Panc1 (cell line): ENCODE measurements around the gene NPTXR. TPM values are rescaled to one million over a fixed set of nuclear protein-coding genes. Genes with fewer than 3 reads are reported as not detected.

Source experiments
- ATAC-seq: fragments of 200-7000 bp; cut with Tn5 transposase; 2 replicates; pipeline ENCODE4 v1.9.1; 2020; ENCODE audit warnings: mild to moderate bottlenecking, moderate library complexity
- BruUV-seq: library from RNA; stranded (reverse); fragments of 400-500 nt; replicated peaks from 2 replicates; lab custom pipeline; 2021; lab: Mats Ljungman, UMichigan
- CTCF ChIA-PET: fragments of 300-600 bp; sonication (Branson Sonifier 250); formaldehyde crosslinking; loops from one replicate; lab custom pipeline; 2022; ENCODE audit warnings: antibody characterized with exemption; lab: Charles Lee
- POLR2A ChIA-PET: fragments of 300-600 bp; sonication (Branson Sonifier 250); formaldehyde crosslinking; loops from one replicate; lab custom pipeline; 2022; ENCODE audit warnings: antibody characterized with exemption; lab: Charles Lee
- DNase-seq: peaks from one replicate; pipeline ENCODE4 v3.0.0-alpha.2; 2010; ENCODE audit warnings: low read depth, low spot score
- H3K27ac ChIP-seq: 2 replicates; pipeline ENCODE4 v1.5.1; 2011; ENCODE audit warnings: mild to moderate bottlenecking, low read length, inconsistent platforms
- H3K27me3 ChIP-seq: fragments of 200-500 bp; sonication (Bioruptor generic); 2 replicates; pipeline ENCODE4 v1.6.0; 2014; ENCODE audit warnings: low read length, inconsistent platforms; ENCODE audit not compliant: control insufficient read depth, insufficient read depth
- H3K36me3 ChIP-seq: fragments of 200-500 bp; sonication (Bioruptor generic); 2 replicates; pipeline ENCODE4 v1.5.1; 2014; ENCODE audit warnings: inconsistent platforms, mild to moderate bottlenecking, low read length, moderate library complexity; ENCODE audit not compliant: control insufficient read depth, insufficient read depth
- H3K4me1 ChIP-seq: 2 replicates; pipeline ENCODE4 v1.5.1; 2011; ENCODE audit warnings: inconsistent platforms, mild to moderate bottlenecking, low read length, moderate library complexity; ENCODE audit not compliant: control insufficient read depth, insufficient read depth
- H3K4me3 ChIP-seq, 2 experiments: 2 replicates each; pipeline ENCODE4 v1.5.1; 2011 to 2012; ENCODE audit warnings: low read depth in 2 of 2, low read length in 2 of 2, mild to moderate bottlenecking in 2 of 2, inconsistent platforms in 1 of 2, moderate library complexity in 1 of 2
- H3K9me3 ChIP-seq: fragments of 200-500 bp; sonication (Bioruptor generic); 2 replicates; pipeline ENCODE4 v1.5.1; 2014; ENCODE audit warnings: low read depth, mild to moderate bottlenecking, inconsistent platforms, low read length, moderate library complexity; ENCODE audit not compliant: control insufficient read depth, insufficient read depth
- POLR2AphosphoS5 ChIP-seq: IDR thresholded peaks from 2 replicates; pipeline ENCODE4 v1.6.1; 2012; ENCODE audit warnings: mild to moderate bottlenecking, low read depth, low read length, moderate library complexity
- SIN3A ChIP-seq: IDR thresholded peaks from 2 replicates; pipeline ENCODE4 v1.6.1; 2012; ENCODE audit warnings: low read depth, mild to moderate bottlenecking, low read length, moderate library complexity, borderline replicate concordance; ENCODE audit not compliant: insufficient read depth
- TCF7L2 ChIP-seq: IDR thresholded peaks from 2 replicates; pipeline ENCODE4 v1.6.1; 2011; ENCODE audit warnings: mild to moderate bottlenecking, low read depth, low read length, inconsistent platforms
- in situ Hi-C: cut with HindIII; loops from 2 replicates; pipeline ENCODE4 v1.10.0; 2016; ENCODE audit warnings: low sequenced_read_pairs, low pct_unique_long_range_greater_than_20kb
- intact Hi-C: fragments of 100-400 bp; cut with micrococcal nuclease; formaldehyde crosslinking; loops from one replicate; pipeline ENCODE4 v1.10.0; 2022; ENCODE audit not compliant: unreplicated experiment
- total RNA-seq: library from RNA; stranded (reverse); gene quantifications from one replicate; pipeline ENCODE4 v1.2.1, GENCODE V29; 2021; ENCODE audit not compliant: unreplicated experiment
- TF ChIP-seq, protein P1 (sequence below), 2 experiments: IDR thresholded peaks; 2 replicates each; pipeline ENCODE4 v1.6.1; 2011 to 2012; ENCODE audit warnings: low read depth in 2 of 2, control low read depth in 1 of 2, low read length in 1 of 2, mild to moderate bottlenecking in 1 of 2, moderate library complexity in 1 of 2; ENCODE audit not compliant: insufficient read depth in 1 of 2
- TF ChIP-seq, protein P2 (sequence below): fragments of 450-650 bp; IDR thresholded peaks from 2 replicates; pipeline ENCODE4 v1.5.1; 2017; ENCODE audit warnings: mild to moderate bottlenecking

The NPTXR gene
- total RNA-seq, 1 experiment from 2014 or later: 32.6 TPM

DNA sequence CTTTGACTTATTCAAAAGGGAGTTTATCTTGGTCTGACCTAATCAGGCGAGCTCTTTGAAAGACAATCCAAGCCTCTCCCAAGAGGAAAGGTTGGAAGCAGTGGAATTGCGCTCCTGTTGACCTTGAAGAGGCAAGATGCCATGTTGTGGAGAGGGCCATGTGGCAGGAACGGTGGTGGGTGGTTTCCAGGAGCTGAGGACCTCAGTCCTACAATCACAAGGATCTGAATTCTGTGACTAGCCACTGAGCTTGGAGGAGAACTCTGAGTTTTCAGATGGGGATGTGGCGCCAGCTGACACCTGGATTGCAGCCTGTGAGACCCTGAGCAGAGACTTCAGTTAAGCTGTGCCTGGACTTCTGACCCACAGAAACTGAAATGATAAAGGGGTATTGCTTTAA, 34.2 kb upstream of the NPTXR start:
- BruUV-seq: no TSS peak
- TF ChIP-seq POLR2AphosphoS5: no peak
- TF ChIP-seq, protein P1, sequence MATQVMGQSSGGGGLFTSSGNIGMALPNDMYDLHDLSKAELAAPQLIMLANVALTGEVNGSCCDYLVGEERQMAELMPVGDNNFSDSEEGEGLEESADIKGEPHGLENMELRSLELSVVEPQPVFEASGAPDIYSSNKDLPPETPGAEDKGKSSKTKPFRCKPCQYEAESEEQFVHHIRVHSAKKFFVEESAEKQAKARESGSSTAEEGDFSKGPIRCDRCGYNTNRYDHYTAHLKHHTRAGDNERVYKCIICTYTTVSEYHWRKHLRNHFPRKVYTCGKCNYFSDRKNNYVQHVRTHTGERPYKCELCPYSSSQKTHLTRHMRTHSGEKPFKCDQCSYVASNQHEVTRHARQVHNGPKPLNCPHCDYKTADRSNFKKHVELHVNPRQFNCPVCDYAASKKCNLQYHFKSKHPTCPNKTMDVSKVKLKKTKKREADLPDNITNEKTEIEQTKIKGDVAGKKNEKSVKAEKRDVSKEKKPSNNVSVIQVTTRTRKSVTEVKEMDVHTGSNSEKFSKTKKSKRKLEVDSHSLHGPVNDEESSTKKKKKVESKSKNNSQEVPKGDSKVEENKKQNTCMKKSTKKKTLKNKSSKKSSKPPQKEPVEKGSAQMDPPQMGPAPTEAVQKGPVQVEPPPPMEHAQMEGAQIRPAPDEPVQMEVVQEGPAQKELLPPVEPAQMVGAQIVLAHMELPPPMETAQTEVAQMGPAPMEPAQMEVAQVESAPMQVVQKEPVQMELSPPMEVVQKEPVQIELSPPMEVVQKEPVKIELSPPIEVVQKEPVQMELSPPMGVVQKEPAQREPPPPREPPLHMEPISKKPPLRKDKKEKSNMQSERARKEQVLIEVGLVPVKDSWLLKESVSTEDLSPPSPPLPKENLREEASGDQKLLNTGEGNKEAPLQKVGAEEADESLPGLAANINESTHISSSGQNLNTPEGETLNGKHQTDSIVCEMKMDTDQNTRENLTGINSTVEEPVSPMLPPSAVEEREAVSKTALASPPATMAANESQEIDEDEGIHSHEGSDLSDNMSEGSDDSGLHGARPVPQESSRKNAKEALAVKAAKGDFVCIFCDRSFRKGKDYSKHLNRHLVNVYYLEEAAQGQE (IDR thresholded peaks at IDR 0.05; ENCODE audit: insufficient read depth in 1 of 2, low read depth in 2 of 2, low read length in 1 of 2): no peak
- TF ChIP-seq SIN3A: no peak
- TF ChIP-seq, protein P2, sequence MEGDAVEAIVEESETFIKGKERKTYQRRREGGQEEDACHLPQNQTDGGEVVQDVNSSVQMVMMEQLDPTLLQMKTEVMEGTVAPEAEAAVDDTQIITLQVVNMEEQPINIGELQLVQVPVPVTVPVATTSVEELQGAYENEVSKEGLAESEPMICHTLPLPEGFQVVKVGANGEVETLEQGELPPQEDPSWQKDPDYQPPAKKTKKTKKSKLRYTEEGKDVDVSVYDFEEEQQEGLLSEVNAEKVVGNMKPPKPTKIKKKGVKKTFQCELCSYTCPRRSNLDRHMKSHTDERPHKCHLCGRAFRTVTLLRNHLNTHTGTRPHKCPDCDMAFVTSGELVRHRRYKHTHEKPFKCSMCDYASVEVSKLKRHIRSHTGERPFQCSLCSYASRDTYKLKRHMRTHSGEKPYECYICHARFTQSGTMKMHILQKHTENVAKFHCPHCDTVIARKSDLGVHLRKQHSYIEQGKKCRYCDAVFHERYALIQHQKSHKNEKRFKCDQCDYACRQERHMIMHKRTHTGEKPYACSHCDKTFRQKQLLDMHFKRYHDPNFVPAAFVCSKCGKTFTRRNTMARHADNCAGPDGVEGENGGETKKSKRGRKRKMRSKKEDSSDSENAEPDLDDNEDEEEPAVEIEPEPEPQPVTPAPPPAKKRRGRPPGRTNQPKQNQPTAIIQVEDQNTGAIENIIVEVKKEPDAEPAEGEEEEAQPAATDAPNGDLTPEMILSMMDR: no peak
- no peak for TF ChIP-seq TCF7L2
- peaks cover 4% of the 10 kb centered on the region; the same call in 1 of the 2 replicates for H3K4me1 ChIP-seq
- no peak for DNase-seq
- in situ Hi-C loops: no loop called here
- ChIA-PET CTCF (interaction anchor here (0.8 kb wide), 1 partner anchor 125 kb away, joined by 5 read pairs; no protein-coding TSS in a partner anchor), POLR2A (no interaction called here)
- no peak overlapping the region for H3K4me3 ChIP-seq
- H3K36me3 ChIP-seq: no peaks in the 10 kb centered on the region
- no peak overlapping the region for H3K27ac ChIP-seq
- no peaks in the 10 kb centered on the region for H3K27me3 ChIP-seq
- H3K9me3 ChIP-seq: no peaks in the 10 kb centered on the region
- intact Hi-C loops: loop anchor here (10.0 kb wide), 1 partner anchor 47 kb away; no protein-coding TSS in a partner anchor
- no peak for ATAC-seq

DNA sequence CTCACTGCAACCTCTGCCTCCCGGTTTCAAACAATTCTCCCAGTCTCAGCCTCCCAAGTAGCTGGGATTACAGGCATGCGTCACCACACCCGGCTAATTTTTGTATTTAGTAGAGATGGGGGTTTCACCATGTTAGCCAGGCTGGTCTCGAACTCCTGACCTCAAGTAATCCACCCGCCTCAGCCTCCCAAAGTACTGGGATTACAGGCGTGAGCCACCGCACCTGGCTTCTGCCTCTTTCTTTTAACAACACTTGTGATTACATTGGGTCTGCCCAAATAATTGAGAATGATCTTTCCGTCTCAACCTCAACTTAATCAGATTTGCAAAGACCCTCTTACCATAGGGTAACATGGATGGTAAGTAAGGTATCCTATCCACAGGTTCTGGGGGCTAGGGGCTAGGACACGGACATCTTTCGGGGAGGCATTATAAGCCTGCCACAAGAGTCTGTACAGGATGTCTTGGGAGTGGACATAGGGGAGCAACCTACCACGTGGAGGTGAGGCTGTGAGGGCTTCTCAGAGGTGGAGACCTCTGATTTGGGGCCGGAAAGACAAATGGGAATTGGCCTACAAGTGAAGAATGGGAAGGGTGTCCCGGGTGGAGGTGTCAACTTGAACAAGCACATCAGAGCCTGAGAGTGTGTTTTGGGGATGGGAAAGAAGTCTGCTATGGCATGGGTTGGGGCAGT, 30.8 kb upstream of the NPTXR start:
- Histone ChIP-seq H3K27me3 (no peaks in the 10 kb centered on the region), H3K4me1 (peaks cover 12% of the 10 kb centered on the region), H3K27ac (no peak overlapping the region), H3K36me3 (no peaks in the 10 kb centered on the region; the same call in 1 of the 2 replicates), H3K4me3 (no peak overlapping the region), H3K9me3 (no peaks in the 10 kb centered on the region)
- no peak for DNase-seq
- intact Hi-C loops: loop anchor here (10.0 kb wide), 1 partner anchor 50 kb away; no protein-coding TSS in a partner anchor
- ATAC-seq: no peak
- POLR2A ChIA-PET: no interaction called here
- CTCF ChIA-PET: no interaction called here
- no peak for TF ChIP-seq SIN3A
- TF ChIP-seq, protein P1 (IDR thresholded peaks at IDR 0.05; ENCODE audit: insufficient read depth in 1 of 2, low read depth in 2 of 2, low read length in 1 of 2): no peak
- TF ChIP-seq TCF7L2: no peak
- TF ChIP-seq, protein P2: no peak
- TF ChIP-seq POLR2AphosphoS5: no peak
- no TSS peak for BruUV-seq
- in situ Hi-C loops: no loop called here
